ENCODE results near the gene ZFP90.

ZFP90 gene

GRCh38 chr16:68517606-68518166 lies 21.4 kb upstream of the ZFP90 start:
- no peak overlapping the region for H3K4me3 ChIP-seq (ENCODE audit: low read length)
- DNase-seq (ENCODE audit: low read depth): no peak
- no peak for TF ChIP-seq CTCF (IDR thresholded peaks at IDR 0.05; ENCODE audit: insufficient read depth, low read depth, low read length, missing control alignments)

- no peak overlapping the region for H3K4me3 ChIP-seq (ENCODE audit: low read length)
- no peak for TF ChIP-seq CTCF (IDR thresholded peaks at IDR 0.05; ENCODE audit: insufficient read depth, low read depth, low read length, missing control alignments)
- DNase-seq (ENCODE audit: low read depth): no peak
These were observed 19.8 kb upstream of the ZFP90 start for GRCh38 chr16:68519225-68519745.

GRCh38 chr16:68520649-68521086 lies 18.4 kb upstream of the ZFP90 start:
- TF ChIP-seq CTCF (IDR thresholded peaks at IDR 0.05; ENCODE audit: insufficient read depth, low read depth, low read length, missing control alignments): peak; percentile 95
- H3K4me3 ChIP-seq (ENCODE audit: low read length): peak overlapping the region; percentile 22
- peak; percentile 83 for DNase-seq (ENCODE audit: low read depth)

GRCh38 chr16:68524069-68524820 lies 14.8 kb upstream of the ZFP90 start:
- DNase-seq (ENCODE audit: low read depth): no peak
- no peak for TF ChIP-seq CTCF (IDR thresholded peaks at IDR 0.05; ENCODE audit: insufficient read depth, low read depth, low read length, missing control alignments)
- no peak overlapping the region for H3K4me3 ChIP-seq (ENCODE audit: low read length)

- no peak for DNase-seq (ENCODE audit: low read depth)
- TF ChIP-seq CTCF (IDR thresholded peaks at IDR 0.05; ENCODE audit: insufficient read depth, low read depth, low read length, missing control alignments): no peak
- no peak overlapping the region for H3K4me3 ChIP-seq (ENCODE audit: low read length)
These were observed 12.8 kb upstream of the ZFP90 start for GRCh38 chr16:68526143-68526781.

GRCh38 chr16:68526782-68527145 lies 12.3 kb upstream of the ZFP90 start:
- TF ChIP-seq CTCF (IDR thresholded peaks at IDR 0.05; ENCODE audit: insufficient read depth, low read depth, low read length, missing control alignments): no peak
- H3K4me3 ChIP-seq (ENCODE audit: low read length): no peak overlapping the region

More at GRCh38 chr16:68526782-68527145, 12.3 kb upstream of the ZFP90 start:
- no peak for DNase-seq (ENCODE audit: low read depth)
